Kidney capillary endothelial cell (primary cell): Measurements from ENCODE around the gene FRMPD1.

Experiments used
- DNase-seq: peaks from one replicate; pipeline ENCODE4 v3.0.0-alpha.2; 2018; ENCODE audit warnings: low spot score

The FRMPD1 gene

DNA sequence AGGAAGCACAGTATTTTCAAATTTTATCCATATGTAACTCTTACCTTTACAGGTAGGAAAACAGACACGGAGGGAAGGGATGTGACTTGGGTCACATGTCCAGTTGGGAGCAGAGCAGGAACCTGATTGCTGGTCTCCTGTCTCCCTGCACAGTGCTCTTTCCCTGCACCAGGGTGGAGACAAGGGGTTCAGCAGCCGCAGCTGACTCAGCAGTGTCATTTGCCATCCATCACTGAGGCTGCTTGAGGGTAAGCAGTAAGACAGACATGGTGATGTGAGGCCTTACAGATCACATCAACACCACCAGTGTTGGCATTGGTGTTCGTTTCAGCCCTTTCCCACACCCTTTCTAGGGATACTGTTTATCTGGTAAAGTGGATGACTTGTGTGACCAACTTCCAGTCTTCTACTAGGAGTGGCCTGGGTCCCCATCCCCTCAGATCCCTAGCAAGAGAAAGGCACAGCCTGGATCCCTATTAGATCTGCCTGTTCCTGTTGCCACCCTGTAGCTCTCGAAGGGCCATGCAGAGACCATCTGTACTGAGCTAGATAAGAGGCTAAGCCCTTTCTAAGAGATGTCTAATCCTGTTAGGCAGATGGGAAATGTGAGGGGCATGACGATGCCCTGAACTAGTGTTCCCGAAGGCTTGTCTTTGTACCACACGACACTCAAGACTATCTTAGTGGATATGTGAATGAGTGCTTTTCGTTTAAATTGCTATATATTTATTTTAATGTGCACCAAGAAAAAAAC lies 29.1 kb downstream of the FRMPD1 start:
- no peak for DNase-seq

DNA sequence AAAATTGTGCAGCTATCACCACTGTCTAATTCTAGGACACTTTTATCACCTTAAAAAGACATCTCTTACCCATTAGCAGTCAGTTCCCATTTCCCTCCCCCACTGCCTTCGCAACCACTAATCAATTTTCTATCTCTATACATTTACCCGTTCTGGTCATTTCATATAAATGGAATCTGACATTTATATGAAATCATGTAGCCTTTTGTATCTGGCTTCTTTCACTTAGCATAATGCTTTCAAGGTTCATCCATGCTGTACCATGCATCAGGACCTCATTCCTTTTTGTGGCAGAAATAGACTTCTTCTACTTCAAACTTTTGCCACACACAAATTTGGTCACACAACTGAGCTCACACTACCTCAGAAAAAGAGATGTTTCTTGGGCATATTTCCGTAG lies 32.2 kb downstream of the FRMPD1 start:
- DNase-seq: no peak

DNA sequence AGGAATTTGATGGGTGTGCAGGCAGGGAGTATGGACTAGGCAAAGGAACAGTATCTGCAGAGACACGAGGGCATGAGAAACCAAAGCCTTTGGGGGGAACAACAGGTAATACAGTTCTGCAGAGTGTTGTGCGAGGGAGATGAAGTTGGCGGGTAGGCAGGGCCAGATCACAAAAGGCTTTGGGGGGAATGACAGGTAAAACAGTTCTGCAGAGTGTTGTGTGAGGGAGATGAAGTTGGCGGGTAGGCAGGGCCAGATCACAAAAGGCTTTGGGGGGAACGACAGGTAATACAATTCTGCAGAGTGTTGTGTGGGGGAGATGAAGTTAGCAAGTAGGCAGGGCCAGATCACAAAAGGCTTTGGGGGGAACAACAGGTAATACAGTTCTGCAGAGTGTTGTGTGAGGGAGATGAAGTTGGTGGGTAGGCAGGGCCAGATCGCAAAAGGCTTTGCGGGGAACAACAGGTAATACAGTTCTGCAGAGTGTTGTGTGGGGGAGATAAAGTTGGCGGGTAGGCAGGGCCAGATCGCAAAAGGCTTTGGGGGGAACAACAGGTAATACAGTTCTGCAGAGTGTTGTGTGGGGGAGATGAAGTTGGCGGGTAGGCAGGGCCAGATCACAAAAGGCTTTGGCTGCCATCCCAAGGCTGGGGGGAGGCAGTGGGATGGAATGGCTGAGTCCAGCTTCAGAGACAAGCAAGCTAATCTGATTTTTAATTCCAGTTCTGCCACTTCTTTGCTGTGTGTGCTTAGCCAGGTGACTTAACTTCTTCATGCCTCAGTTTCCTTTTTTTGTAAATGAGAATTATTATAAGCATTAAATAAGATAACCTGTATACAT lies 33.0 kb downstream of the FRMPD1 start:
- DNase-seq: no peak

DNA sequence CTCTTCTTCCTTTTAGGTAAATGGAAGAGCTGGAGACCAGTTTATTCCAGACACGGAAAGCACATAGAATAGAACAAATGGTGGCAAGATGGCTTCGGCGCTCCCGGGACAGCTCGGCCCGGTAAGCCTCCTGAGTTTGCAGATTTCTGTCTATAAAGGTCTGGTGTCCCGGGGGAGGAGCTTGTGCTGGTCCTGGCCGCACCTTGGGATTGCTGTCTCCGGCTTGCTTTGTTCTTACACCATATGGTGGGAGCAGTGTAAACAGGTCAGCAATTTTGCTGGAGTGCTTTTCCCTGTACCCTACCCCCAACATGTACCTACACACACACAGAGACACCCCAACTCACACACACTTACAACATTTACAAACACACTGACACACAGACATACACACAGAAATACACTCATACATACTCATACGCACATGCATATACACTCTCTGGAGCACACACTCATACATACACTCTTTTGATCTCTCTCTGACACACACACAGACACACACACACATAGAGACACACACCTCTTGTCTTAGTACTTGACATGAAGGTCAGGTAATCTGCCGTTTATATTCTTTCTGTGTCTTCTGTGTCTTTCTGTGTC lies 42.0 kb downstream of the FRMPD1 start:
- no peak for DNase-seq

DNA sequence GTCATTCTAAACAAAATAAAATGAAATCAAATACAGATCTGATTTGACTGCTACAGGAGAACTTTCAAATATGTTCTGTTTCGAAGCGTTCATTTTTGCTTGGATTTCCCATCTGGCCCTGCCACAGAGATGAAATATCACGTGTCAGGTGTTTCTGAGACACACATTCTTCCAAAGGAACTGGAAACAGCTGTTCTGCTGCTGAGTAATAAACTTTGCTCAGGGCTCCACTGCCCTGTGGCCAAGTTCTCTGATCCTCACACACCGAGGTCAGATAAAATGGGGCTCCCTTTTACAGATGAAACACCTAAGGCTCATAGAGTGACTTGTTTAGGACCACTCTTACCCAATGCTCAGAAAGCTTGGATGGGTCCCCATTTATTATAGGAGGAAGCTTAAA lies 42.5 kb downstream of the FRMPD1 start:
- DNase-seq: no peak

DNA sequence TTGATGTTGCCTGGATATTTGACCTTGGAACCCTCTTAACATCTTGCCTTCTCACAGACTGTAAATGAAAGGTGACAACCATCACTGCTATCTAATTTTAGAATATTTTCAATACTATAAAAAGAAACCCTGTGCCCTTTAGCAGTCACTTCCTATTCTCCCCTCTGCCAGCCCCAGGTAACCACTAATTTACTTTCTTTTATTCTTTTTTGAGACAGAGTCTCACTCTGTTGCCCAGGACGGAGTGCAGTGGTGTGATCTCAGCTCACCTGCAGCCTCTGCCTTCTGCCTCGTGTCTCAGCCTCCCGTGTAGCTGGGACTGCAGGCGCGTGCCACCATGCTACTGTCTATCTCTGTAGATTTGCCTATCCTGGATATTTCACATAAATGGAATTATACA lies 43.6 kb downstream of the FRMPD1 start:
- no peak for DNase-seq

DNA sequence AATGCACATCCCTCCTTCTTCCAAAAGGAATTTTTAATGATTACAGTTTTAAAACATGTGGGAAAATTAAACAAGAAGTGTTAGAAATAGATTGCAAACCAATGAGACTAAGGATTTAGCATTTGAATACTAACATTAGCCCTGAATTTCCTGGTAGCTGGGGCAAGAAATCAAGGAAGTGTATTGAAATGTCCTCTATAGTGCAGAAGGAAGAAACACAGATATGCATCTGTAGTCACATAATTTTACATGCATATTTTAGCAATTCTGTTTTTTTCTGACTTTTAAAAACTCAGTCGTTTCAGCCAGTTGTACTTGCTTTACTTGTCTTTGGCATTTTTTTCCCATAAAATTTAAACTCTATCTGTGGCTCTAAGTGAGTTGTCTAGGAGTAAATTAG lies 45.8 kb downstream of the FRMPD1 start:
- no peak for DNase-seq

DNA sequence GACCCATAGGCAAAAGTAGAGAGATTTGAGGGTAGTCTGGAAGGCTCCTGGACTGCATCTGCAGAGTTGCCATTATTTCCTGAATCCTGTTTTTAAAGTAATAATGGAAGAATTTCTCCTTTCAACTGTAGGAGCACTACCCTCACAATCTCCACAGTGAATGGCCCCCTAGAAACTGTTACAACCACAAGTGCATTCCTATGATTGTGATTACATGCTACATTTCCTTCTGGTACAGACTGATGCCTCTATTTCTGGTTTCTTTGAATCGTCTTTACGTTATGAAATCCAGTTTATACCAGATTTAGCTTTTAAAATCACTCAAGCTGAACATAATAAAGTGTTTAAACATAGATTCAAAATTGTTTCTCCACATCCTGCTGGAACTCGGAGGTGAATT lies 49.4 kb downstream of the FRMPD1 start:
- no peak for DNase-seq

DNA sequence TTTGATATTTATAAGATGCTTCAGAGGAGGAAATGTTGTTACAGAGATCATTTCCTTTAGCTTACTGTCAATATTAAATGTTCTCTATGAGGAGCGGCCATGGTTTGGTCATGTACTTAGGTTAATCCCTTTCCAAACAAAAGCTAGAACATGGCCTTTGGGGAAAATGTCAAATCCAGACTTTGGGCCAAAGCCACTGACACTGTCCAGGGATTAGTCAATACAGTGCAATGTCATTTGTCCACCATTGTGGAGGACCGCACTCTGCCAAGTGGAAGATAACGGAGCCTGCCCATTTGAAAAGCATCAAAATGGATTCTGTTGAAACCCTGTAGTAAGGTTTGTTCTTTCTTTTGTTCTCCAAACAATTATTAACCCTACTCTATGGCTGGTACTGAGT lies 50.1 kb downstream of the FRMPD1 start:
- no peak for DNase-seq

DNA sequence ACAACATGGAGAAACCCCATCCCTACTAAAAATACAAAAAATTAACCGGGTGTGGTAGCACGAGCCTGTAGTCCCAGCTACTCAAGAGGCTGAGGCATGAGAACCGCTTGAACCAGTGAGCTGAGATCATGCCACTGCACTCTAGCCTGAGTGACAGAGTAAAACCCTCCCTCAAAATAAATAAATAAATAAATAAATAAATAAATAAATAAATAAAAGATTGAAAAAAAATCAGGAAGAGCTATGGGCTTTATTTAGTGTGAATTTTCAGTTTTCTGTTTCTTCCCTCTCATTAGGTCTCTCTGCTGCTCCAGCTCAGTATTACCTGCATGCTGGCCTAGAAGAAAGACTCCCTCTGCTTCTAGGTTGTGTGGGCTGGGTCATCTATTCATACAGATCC lies 55.0 kb downstream of the FRMPD1 start:
- DNase-seq: no peak

DNA sequence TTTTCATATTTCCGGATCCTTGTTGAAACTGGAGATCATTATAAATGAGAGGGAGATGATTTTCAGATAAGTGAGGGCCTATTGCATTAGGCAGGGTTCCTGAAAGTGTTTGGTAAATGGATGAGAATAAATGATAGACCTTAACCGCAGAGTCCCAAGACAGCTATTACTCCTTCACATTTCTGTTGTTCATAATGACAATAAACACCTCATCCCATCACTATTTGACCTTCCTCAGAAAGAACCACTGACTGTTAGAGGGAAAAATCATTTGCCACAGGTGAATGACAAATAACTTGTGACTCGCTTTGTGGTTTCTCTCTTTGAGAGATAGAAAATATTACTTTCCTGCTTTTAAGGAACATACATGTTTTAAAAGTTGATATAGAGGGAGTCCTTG lies 55.5 kb downstream of the FRMPD1 start:
- no peak for DNase-seq

DNA sequence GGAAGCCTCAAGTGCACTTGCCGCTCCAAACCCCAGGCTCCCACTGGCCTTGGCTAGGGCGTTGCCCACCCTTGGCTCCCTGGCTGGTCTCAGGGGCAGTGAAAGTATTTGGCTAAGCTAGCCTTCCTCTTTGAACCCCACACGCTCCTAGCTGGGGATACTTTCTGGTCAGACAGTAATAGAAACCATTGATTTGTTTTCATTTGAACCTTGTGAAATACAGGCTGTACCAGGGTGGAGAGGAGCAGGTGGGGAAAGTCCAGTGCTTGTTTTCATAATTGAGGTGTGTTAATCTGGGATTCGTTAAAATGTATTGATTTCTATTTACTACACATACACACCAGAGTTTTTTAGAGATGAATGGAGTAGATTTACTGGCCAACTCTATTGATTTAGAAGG lies 57.0 kb downstream of the FRMPD1 start:
- no peak for DNase-seq

DNA sequence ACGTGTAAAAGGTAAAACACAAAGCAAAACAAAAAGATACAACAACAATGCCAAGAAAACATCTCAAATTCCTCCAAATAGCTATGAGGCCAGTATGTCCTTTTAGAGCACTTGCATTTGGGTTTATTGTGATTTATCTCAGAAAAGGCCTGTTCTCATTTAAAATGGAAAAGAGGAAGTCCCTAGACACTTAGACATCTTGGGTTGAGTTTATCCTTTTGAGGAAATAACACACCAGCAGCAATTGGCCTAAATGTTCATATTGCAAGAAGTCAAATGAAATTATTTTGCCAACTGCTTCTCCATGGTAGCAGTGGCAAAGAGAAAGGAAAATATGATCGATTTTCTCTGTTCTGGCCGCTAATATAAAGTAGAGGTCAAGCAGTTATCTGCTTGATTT lies 59.3 kb downstream of the FRMPD1 start:
- DNase-seq: no peak

DNA sequence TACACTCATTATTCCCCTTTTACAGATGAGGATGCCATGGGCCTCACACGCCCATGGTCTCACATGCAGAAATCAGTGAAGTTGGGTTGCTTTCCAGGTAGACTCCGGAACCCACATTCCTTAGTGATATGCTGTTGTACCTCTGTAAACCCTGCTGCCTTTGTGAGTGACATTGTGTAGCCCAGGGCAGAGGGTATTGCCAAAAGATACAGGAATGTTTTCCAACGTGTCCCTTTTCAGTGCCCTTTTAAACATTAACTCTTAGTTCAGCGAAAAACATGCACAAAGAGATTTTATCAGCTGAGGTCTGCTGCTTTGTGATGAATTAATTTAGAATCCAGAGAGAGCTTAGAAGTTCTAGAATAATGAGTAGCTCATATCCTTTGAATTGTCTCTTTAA lies 64.5 kb downstream of the FRMPD1 start:
- DNase-seq: no peak

DNA sequence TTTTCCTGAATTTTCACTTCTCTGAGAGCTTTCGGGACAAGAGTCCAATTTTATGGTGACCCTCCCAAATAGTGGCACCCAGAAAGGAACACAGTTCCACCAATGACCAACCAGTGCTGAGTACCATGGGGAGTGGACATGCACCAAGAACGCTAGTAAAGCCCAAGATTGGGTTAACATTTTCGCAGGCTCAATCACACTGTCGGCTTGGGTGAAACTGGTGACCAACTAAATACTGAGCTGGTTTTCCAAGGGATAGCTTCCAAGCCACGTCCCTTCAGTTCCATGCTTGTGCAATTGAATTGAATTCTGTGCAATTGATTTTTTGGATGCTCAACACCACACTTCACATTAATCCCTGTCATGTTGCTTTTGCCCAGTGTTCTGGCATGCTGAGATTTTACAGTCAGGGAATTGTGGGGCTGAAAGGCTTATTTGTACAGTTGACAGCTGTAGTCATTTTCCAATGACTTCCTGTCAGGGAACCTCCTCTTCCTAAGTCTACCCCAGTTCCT lies 65.3 kb downstream of the FRMPD1 start:
- DNase-seq: no peak

DNA sequence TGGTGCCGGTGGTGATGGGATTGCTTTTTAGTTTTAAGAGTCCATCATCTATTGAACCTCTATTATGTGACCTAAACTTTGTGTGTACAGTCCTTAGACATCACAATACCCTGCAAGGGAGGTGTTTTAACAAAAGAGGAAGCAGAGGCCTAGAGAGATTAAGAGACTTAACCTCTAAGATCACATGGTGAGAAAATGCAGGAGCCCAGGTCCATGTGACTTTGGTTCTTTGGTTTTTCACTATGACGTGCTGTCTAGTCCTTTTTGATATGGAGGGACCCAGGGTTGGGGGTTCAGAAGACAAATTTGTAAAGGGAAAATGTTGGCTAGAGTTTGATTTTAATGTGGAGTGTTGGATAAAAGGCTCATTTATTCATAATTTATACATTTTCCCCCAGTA lies 68.8 kb downstream of the FRMPD1 start:
- DNase-seq: no peak

DNA sequence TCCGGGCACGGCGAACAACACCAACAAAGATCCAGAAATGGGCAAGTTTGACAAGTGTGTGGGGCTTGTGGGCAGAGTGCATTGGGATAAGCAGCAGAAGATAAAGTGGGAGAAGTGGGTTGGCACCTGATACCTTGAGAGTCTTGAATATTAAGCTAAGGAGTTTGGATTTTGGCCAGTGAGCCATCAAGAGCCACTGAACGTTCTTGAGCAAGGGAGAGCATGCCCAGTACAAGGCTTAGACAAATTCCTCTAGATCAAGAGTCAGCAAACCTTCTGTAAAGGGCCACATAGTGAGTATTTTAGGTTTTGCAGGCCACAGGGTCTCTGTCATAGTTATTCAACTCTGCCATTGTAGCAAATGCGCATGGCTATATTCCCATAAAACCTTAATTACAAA lies 76.3 kb downstream of the FRMPD1 start:
- DNase-seq: no peak

DNA sequence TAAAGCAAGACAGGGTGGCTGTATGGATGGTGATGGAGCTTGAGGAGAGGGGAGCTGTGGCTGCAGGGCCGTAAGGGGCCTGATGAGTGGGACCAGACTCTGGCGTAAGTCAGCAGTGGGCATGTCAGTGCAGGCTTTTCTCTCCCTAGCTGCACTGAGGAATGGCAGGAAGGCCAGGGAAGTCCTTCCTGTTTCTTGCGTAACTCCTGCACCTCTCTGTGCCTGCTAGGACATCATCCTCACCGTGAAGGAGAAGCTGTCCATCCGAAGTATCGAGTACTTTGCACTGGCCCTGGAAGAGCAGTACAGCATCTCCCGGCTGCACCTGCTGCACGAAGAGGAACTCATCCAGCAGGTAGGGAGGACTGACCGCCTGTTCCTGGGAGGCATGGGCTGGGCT lies 78.7 kb downstream of the FRMPD1 start:
- DNase-seq: no peak

DNA sequence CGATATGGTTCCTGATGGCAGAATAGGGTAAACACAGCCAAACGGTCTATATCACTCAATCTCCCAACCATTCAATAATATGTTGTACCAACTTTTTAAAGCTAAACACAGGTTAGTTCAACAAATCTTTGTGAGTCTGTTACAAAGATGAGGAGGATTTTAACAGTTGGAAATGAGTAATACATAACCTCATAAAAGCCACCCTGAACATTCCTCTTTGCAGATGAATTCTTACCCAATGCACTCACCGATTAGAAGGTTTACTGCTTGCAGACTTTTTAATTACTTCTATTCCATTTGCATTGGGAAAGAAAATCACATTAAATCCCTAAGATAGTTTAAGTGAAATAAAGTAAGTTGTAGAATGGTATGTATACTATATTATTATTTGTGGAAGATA lies 79.5 kb downstream of the FRMPD1 start:
- no peak for DNase-seq

DNA sequence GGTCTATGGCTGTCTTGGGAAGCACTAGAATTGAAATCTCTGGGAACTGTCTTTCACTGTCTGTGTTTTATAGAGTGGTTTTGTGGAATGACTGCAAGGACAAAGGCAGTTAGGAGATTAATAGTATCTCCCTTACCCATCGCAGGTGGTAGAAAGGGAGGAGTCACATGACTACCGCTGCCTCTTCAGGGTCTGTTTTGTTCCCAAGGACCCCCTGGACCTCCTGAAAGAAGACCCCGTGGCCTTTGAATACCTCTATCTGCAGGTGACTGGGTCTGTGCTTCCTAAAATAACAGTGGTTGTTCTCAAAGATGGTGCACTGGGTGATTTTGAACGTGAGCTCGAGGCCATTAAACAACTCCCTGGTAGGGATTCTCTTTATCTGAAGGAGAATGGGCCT lies 80.1 kb downstream of the FRMPD1 start:
- no peak for DNase-seq

DNA sequence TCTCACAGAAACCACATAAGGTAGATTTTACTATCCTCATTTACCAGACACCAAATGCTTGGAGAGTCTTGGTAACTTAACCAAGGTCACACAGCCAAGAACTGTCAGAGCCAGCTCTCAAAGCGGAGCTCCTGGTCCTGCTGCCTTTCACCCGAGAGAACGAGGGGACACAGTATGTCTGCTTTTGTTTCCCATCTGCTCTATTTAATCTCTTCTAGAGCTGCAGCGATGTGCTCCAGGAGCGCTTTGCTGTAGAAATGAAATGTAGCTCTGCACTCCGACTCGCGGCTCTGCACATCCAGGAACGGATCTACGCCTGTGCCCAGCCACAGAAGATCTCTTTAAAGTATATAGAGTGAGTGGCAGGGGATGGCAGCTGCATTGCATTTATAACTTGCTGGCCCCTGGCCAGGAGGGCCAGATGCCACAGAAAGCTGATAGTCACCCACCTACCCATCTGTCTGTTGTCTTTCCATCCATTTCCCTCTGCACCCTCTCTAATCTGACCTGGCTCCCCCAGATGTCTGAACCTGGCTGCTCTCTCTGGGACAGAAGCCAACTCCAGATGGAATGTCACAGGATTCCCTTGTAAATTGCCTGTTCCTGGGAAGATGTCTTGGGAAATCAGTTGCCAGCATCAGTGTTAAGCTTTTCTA lies 81.5 kb downstream of the FRMPD1 start:
- no peak for DNase-seq

DNA sequence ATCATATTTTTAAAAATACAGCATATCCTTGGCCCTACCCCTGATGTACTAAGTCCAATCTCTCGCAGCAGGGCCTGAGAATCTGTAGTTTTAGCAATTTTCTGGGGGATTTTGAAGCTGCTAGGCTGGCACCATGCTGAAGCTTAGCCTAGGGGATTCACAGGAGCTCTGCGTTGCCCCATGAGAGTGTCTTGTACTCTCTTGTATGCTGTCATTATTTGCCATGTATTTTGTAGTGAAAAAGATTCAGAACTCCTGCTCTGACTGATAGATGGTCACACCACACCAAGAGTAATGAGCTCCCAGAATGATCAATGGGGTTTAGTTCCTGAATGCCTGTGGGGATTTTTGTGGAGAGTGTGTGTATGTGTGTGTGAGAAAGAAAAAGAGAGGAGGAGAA lies 82.2 kb downstream of the FRMPD1 start:
- no peak for DNase-seq

DNA sequence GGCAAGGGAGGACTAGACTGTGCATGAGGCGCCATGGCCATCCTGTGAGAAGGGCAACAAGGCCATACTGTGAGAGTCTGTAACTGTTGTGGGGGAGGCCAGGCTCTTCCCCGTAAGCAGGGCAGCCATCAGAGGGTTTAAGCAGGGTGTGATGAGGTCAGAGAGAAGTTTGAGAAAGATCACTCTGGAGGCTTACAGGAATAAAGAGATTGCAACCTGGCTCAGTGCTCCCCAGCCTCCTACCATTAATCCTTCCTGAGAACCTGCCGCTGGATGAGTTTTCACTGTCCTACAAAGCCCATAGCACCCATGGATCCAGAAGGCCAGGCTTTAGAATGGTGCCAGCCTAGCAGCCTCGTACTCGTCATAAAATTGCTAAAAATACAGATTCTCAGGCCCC lies 88.5 kb downstream of the FRMPD1 start:
- DNase-seq: no peak
